GM19035 (cell line): ENCODE results near the gene FLACC1.
"Not testable (repeated sequence)": the region's sequence is repeated elsewhere in the genome, so short reads cannot be mapped to it uniquely, and the experiment has no call there.

Experiments used
- ATAC-seq: cut with Tn5 transposase; IDR thresholded peaks from one replicate; pipeline ENCODE4 v1.9.1; 2021; ENCODE audit not compliant: unreplicated experiment

Gene FLACC1

GRCh38 chr2:201350879-201351278 is 6.3 kb downstream of the FLACC1 start:
- no peak for ATAC-seq

GRCh38 chr2:201349601-201350000 is 7.5 kb downstream of the FLACC1 start:
- no peak for ATAC-seq

DNA sequence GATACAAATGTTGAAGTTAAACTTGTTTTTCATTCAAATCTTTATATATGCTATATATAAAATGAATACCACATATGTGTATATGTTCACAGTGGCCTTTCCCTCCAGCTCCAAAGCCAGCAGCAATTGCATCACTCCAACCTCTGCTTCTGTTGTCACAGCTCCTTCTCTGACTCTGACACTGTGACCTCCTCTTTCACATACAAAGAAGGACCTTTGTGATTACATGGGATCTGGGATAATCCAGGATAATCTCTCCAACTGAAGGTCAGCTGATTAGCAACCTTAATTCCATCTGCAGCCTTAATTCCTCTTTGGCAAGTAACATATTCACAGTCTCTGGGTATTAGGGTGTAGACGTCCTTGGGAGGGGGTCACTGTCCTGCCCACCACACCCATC is 8.4 kb downstream of the FLACC1 start:
- ATAC-seq: no peak

DNA sequence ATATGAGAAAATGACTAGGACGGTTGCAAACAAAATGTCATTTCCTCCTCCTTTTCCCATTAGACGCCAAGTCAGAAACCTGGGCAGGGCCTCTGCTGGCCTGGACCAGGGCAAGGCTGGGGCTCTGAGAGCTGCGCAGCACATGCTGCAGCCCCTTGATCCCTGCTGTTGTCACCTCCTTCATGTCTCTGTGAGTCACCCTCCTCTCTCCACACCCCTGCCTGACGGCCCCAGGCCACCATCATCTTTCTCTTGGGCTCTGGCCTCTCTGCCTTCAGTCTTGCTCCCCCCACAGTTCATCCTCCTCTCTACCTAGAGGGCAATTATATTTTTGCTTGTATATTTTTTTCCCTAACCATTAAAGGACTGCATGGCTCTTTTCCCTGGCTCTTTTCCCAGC is 10.0 kb downstream of the FLACC1 start:
- ATAC-seq: no peak

- no peak for ATAC-seq
These were observed 11.4 kb downstream of the FLACC1 start for GRCh38 chr2:201345625-201346213.

DNA sequence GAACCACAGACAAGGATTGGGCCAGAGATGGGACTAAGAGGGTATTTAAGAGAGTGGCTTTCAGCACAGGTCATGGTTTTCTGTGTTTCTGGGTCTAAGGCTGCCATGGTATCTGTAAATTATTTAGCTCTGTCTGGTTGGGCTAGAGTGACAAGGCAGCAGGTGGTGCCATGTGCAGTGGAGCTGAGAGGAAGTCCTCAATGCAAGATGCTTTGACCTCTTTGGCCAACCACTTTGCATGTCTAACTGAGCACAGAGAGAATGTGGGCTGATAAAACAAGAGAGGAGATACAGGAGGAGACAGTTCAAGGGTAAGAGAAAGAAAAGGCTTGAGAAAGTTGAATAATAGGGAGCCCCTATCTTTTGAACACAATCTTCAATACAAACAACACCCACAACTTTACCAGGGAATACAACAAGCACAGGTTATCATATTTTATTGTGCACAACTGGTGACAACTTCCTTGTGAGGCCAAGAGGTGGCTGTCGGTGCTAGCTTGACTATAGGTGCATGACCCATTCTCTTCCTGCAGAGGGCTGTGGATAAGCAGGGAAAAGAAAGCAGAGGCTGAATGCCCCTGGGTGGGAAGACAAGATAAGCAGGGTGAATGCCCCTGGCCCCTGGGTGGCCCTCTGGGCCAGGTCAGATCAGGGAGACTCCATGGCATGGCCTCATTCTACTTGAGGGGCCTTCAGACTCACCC is 12.3 kb downstream of the FLACC1 start:
- ATAC-seq: peak; percentile 79

GRCh38 chr2:201343559-201343958 is 13.6 kb downstream of the FLACC1 start:
- ATAC-seq: no peak

DNA sequence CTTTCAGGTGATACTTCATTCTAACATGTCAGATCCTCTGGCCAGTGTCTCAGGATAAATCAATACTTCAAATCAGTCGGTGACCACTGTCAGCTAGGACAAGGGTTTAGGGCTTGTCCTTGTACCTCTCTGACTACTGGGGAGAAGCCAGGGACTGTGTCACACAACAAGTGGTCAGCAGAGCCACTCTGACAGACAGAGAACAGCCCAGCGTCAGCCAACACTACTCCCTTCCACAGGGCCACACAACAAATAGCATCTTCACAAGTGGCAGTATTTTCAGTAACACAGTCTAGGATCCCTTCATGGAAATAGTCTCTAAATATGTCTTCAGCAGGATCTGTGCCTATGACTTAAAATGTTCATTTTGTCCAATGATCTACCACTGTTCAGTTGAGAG is 14.2 kb downstream of the FLACC1 start:
- no peak for ATAC-seq

DNA sequence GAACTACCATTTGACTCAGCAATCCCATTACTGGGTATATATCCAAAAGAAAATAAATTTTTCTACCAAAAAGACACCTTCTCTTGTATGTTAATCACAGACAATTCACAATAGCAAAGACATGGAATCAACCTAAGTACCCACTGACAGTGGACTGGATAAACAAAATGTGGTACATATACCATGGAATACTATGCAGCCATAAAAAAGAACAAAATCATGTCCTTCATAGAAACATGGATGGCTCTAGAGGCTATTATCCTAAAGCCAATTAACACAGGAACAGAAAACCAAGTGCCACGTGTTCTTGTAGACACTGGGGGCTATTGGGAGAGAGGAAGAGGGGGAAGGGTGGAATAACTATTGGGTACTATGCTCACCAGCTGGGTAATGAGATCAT is 27.7 kb downstream of the FLACC1 start:
- ATAC-seq: no peak

DNA sequence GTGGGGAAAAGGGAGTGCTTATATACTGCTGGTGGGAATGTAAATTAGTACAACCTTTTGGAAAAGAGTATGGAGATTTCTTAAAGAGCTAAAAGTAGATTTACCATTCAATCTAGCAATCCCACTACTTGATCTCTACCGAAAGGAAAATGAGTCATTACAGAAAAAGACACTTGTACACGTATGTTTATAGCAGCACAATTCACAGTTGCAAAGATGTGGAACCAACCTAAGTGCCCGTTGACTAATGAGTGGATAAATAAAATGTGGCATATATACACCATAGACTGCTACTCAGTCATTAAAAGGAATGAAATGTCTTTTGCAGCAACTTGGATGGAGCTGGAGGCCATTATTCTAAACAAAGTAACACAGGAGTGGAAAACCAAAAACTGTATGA is 29.5 kb downstream of the FLACC1 start:
- ATAC-seq: no peak

- no peak for ATAC-seq
These were observed 34.4 kb downstream of the FLACC1 start for GRCh38 chr2:201322772-201323171.

DNA sequence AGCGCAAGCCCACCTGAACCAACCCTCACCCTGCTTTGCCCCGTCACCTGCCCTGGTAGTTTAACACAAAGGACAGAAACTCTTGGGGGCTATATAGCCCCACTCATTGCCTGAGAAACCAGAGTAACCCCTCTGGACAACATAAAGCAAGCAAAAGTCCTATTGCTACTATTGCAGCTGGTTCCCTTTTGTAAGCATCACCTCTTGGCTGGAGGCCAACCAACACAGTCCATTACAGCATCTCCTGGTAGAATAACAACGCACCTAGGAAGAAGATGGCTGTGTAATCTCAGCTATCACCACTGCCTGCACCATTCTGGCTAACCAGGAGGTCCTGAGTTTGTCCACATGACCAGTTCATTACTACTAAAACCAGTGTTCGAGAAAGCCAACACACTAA is 36.4 kb downstream of the FLACC1 start:
- no peak for ATAC-seq

- ATAC-seq: no peak
These were observed 36.9 kb downstream of the FLACC1 start for GRCh38 chr2:201320257-201320656.

- ATAC-seq: no peak
These were observed 37.6 kb downstream of the FLACC1 start for GRCh38 chr2:201319511-201319910.

- no peak for ATAC-seq
These were observed 43.8 kb downstream of the FLACC1 start for GRCh38 chr2:201313362-201313761.

DNA sequence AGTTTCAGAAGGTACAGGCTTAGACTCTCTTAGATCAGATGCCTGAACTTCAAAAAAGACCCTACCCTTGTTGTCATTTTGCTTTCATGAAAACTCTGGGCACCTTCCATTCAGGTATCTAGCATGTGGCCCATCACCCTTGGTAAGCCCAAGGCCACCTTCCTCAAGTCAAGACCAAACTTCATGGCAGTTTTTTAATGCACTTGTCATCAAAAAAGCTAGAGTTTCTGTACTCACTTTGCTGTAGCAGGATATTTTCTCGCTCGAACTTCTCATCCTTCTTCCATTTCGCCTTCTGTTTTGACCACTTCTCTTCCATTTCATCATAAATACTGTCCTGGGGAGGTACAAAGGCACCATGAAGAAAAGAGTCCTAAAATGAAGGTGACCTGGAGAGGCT is 48.2 kb downstream of the FLACC1 start:
- no peak for ATAC-seq

- no peak for ATAC-seq
These were observed 49.3 kb downstream of the FLACC1 start for GRCh38 chr2:201307876-201308275.

DNA sequence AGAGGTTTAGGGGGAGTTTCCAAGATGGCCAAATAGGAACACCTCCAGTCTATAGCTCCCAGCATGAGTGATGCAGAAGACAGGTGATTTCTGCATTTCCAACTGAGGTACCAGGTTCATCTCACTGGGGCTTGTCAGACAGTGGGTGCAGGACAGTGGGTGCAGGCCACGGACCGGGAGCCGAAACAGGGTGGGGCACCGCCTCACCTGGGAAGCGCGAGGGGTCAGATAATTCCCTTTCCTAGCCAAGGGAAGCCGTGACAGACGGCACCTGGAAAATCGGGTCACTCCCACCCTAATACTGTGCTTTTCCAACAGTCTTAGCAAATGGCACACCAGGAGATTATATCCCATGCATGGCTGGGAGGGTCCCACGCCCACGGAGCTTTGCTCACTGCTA is 57.2 kb downstream of the FLACC1 start:
- ATAC-seq: not testable (repeated sequence)

DNA sequence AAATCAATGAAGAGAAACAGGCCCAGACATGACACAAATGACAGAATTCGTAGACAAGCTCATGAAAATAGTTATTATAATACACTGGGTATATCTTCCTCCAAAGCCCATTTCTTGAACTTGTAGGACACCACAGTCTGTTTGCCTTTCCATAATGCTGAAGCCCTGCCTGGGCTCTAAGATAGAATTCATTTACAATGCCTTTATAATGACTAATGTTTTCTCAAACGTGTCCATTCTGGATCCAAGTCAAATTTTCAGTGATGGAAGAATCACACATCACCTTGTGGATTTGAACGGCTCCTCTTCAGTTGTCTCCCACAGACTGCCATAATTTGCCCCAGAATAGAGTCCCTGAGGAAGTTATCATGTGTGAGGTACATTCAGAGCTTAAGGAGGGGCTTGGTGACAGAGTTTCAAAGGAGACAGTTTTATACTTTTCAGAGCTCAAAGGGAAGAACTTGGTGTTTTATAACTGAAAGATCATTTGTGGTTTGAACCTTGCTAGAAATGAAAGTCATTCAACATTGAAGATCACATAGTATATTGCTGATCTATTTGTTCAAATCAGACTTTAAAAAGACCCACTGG is 58.6 kb downstream of the FLACC1 start:
- ATAC-seq: no peak

- not testable (repeated sequence) for ATAC-seq
These were observed 66.5 kb downstream of the FLACC1 start for GRCh38 chr2:201290457-201291148.

DNA sequence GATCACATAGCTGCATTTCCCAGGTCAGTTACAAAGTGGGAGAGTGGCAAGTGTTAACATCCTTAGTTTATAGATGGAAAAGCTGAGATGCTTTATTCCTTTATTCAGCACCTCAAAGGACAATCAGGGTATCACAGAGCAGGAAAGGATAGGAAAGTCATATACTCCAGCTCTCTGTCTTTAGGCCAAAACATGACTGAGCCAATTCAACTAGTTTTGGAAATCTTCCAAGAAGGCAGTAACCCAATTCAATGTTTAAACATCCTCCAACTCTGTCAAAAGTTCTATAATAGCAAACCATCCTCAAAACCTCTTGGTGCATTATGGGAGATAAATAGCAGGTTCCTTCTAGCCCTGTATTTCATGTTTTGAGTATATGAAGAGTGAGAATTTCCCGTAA is 71.6 kb downstream of the FLACC1 start:
- no peak for ATAC-seq
